GM19324 (cell line): Measurements from ENCODE around the gene MITF.

Experiments
- ATAC-seq: cut with Tn5 transposase; IDR thresholded peaks from one replicate; pipeline ENCODE4 v1.9.1; 2021; ENCODE audit warnings: mild to moderate bottlenecking, moderate library complexity; ENCODE audit not compliant: unreplicated experiment, low FRiP score

MITF gene

DNA sequence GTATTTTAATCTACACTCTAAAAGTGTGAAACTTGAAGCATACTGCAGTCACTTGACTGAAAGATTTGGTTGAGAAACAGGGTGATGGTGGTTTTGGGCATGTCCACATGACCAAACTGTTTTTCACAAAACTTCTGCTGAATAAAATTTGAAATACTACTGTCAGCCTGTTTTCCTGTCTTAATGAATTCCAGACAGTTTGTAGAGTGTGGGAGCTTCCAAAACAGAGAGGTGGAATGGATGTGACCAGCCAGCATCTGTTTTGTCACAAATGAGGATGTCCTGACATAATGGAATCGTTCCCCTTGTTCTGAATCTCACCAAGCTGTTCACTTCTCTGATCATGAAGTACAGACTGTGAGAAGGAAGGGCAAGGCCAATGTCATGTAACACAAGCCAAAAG, 11.8 kb downstream of the MITF start:
- ATAC-seq, result no peak

DNA sequence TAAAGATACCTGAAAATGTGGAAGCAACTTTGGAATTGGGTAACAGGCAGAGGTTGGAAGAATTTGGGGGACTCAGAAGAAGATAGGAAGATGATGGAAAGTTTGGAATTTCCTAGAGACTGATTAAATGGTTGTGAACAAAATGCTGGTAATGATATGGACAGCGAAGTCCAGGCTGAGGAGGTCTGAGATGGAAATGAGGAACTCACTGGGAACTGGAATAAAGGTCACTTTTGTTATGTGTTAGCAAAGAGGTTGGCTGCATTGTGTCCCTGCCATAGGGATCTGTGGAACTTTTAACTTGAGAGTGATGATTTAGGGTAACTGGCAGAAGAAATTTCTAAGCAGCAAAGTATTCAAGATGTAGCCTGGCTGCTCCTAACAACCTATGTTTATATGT, 13.0 kb downstream of the MITF start:
- ATAC-seq, result no peak

DNA sequence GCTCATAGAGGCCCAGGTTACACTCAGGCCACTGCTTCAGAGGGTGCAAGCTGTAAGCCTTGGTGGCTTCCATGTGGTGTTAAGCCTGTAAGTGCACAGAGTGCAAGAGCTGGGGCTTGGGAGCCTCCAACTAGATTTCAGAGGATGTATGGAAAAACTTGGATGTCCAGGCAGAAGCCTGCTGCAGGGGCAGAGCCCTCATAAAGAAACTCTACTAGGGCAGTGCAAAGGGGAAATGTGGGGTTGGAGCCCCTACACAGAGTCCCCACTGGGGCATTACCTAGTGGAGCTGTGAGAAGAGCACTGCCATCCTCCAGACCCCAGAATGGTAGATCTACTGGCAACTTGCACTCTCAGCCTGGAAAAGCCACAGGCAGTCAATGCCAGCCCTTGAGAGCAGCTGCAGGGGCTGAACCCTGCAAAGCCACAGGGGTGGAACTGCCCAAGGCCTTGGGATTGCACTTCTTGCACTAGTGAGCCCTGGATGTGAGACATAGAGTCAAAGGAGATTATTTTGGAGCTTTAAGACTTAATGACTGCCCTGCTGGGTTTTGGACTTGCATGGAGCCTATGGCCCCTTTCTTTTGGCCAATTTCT, 14.0 kb downstream of the MITF start:
- no peak for ATAC-seq

DNA sequence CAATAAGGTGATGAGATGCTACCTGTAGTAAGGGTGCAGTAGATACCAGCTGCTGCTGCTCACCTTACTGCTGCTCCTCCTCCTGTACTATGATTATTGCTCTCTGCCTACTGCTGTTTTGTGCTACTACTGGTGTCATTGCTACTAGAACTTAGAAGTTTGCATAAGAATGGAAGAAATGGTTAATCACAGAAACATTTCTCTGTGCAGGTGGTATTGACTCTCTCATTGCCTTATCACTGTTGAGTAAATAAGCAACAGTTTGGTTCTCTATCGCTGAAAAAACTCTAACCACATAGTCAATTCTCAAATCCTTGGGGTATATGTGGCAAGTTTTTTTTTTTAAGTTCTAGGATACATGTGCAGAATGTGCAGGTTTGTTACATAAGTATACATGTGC, 16.5 kb downstream of the MITF start:
- no peak for ATAC-seq

DNA sequence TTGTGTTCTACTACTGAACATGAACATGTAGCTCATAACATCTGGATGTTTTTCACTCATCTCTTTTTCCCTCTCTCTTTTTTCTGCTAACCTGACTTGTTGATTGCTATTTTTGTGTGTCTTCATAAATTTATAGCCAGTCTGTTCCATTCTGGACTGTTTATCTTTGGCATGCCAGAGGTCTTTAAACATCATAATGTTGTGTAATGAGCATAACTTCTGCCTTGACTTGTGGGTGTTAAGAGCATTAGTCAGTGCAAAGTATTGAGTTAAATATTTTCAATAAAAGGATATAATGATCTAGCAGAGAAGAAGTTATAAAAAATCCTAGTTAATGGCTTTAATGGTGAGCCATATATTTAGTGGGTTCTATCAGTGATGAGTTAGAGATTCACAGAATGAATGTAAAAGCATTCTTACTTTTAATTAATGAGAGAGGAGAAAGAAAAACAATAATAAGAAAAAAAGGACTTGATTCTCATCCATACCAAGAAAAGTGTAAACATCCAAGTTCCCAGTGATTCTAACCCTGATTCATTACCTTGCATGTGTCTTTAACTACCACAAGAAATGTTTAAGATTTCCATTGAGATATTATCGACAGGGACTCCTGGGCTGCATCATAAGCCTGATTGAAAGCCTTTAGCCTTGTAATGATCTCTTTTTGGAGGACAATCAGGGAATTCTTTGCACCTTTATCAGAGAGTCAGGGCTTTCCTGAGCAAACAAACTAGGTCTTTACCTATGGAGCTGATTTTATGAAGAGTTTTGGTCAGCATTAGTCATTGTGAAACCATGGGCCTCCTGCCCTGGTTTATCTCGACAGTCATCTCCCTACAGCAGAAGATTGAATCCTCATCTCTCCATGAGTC, 22.9 kb downstream of the MITF start:
- ATAC-seq, result peak; percentile 50

DNA sequence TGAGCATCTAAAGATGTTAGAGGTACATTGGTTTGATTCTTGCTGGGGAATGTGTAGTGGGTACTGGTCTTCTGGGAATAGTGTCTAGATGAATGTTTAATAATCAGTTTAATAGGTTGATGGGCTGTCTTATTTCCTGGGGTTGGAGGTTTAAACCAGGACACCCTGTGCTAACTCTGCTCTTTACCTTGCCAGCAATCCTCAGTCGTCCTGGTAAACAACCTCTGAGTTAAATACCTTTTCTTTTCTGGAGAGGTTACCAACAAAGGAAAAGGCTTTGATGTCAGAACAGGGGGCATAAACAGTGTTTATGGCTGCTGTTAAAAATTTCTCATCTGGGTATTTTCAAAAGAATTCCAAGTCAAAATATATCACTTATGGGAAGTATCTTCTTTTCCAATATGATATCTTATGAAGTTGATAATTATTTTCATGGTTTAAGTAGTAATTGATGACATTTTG, 23.5 kb downstream of the MITF start:
- no peak for ATAC-seq

DNA sequence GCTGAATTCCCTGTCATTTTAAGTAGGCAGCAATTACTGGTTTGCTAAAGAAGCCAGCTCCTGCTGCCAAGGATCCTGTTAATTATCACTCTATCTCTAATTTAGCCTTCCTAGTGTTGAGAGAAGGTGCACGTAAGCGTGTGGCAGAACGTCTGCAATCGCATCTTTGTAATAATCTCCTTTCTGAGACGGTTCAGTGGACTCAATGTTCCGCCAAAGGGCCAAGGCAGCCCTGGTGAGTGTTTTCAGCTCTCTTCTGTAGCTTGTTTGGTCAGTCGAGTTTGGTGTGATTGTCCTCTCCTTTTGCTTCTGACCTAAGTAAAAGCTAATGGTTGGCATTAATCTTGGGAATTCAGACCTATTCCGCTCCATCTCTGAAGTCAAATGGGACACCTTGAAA, 24.2 kb downstream of the MITF start:
- ATAC-seq, result no peak

DNA sequence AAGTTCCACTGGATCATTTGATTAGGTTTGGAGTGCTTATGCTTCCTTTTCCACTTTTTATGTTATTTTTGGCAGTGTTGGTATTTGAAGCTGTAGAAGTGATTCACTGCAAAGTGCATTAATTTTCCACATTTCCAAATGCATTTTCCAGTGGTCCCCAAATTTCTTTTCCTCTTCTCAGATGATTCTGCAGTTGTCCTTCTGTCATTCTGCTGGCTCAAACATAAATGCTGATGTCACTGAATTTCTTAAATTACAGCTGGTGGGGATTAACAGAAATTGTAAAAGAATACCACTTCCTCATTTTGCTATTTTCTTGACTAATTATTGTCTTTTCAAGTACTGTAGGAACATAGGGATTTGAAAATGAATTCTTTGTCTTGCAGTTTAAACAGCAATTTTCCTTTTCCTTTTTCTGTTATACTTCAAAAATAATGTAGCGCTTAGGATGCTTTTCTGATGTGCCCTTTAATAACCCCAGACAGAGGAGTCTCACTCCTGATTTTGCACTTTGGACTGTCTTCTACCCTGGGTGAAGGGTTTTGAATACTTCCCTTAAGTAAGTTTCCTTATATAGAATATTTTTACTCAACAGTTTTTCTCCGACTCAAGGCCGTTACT, 25.0 kb downstream of the MITF start:
- ATAC-seq, result no peak

DNA sequence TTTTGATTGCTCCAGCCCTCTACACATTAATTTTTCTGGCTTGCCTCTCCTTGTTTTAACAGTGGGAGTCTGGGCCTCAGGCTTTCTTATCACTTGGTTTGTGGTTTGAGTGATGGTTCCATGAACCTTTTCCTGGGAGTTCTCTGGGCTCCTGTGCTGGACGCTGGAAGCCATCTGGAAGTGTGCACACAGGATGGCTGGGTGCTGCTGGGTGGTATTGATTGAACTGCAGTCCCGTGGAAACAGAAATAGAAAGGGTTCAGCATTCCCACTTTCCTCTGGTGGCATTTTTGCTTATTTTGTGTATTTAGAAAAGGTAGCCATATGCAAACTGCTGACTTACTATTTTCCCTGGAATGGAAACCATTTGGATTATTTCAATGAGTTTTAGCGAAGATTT, 25.6 kb downstream of the MITF start:
- no peak for ATAC-seq

DNA sequence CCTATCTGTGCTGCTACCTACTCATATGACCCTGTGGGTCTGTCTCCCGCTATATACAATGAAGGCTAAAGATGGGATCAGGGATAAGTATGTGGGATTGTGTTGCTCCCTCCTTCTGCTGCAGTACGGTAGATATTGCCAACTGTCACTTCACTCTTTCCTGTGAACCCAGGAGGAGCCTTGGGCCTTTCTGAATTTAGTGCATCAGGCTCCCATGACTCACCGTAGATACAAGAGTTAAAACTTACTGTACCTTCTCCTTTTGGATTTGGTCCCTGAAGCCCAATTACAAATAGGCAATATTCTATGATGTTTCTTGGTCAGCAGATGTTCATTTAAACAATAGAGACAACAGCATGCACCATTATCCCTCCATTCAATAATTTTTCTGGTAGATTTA, 27.4 kb downstream of the MITF start:
- ATAC-seq, result no peak

DNA sequence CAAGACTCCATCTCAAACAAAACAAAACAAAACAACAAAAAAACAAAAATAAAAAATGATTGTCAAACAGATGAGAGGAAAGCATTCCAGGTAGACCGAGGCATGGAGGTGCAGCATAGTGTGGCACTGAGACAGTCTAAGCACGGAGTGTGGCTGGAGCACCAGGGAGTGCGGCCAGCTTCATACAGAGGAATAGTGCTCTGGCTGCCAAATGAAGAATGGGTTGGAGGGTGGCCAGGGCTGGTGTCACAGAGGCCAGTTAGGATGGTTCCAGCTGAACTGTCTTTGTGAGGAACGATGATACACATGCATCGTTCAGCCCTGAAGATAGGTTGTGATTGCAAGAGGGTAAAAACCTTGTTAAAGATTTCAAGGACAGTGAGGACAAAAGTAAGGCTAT, 28.3 kb downstream of the MITF start:
- ATAC-seq, result no peak

DNA sequence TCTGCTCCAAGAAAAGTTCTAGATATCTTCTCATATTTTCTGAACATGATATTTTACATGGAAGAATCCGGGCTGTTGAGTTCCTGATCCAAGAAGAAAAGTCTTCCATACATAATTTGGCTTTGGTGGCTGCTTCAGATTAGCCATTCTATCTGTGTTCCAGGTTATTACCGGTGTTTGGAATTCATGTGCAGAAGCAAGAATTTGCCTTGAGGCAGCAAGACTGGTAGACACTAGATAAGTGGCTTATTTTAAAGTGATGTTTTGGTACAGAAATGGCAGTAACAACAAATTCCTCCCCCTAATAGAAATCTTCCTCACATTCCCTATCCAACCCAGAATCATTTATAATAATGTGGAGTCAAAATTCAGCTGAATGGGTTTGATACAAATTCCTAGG, 29.2 kb downstream of the MITF start:
- ATAC-seq, result no peak

DNA sequence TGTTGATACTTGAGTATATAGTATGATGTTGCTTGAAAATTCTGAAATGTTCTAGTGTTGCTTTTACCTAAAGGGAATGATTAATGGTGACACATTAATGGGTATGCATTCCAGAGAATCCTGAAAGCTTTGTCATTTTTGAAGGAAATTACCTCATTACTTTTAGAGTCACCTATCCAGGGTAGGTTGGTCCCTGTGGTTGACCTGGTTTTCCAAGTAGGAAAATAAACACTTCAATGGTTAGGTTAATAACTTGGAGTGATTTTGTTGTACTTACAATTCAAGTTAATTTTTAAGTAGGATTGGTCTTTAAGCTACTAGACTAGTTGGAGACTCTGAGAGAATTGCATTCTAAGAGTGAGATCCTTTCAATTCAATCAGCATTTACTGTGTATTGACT, 31.0 kb downstream of the MITF start:
- ATAC-seq, result no peak

DNA sequence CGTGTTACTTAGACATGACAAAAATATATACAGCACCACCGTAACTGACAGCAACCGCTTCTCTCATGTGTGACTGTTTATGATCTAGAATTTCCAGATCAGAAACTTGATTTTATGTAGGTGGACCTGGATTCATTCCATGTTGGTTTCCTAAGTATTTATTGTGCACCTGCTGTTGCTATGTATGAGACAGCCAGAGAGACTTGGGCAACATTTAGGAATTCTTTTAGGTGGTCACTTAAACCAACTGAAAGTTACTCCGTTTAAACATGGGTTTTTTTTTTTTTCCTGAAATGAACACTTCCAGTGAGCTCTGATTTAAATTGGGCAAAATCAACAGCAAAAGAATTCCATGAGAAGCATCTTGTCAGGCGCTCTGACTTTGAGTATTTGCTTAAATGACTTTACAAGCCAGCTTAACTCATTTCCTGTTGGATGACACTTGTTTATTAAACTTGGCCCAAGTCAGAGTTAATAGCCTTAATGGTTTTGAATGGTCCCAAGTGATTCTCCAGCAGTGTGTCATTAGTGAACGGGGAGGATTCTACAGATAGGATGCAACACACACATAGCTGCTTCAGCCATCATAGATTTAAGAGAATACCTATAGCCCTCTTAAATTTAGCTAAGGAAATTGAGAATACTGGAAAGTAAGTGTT, 31.8 kb downstream of the MITF start:
- ATAC-seq, result no peak

DNA sequence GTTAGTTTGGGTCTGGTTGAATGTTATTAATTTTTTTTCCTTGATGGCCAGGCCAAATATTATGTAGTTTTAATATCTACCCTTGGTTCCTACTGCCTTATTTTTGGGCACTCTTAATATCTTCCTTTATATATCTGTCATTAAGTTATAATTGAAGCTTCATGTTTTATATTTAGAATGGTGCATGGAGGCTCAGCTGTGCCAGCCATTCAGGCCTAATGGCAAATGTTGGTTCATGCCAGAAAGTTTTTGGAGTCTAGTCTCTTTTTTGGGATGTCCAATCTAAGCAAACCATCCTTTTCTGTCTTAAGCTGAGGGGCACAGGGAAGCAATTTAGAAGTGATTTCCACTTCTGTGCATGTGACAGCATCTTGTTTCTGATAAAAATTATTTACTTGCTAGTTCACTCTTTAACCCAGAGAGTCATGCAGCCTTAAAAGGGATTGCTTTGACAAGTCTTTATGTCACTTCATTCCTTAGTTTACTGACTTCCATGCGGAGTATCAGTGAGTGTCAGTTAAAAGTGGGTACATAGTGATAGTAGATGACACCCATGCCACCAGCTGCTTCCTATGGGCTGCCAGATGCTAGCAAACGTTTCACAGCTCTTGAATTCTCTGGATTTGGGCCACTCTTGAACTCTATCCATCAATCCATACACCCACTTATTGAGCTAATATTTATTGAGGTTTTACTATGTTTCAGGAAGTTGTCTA, 33.0 kb downstream of the MITF start:
- no peak for ATAC-seq

DNA sequence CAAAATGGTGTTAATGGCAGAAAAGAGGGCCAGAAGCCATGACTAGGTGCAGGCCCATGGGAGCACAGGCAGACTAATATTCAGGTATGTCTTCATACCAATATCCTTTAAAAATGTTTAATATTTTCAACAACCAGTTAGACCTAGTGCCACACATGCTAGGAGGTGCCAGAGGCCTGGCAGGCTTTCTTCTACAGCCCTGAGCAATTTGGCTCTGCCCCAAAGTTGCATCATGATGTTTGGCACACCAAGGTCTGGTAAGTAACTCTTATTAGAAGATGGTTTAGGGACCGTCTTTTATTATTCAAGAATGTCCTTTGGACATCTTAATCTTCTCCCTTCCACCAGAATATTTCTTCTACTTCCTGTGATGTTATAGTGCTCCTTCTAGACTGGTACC, 34.8 kb downstream of the MITF start:
- ATAC-seq, result no peak

DNA sequence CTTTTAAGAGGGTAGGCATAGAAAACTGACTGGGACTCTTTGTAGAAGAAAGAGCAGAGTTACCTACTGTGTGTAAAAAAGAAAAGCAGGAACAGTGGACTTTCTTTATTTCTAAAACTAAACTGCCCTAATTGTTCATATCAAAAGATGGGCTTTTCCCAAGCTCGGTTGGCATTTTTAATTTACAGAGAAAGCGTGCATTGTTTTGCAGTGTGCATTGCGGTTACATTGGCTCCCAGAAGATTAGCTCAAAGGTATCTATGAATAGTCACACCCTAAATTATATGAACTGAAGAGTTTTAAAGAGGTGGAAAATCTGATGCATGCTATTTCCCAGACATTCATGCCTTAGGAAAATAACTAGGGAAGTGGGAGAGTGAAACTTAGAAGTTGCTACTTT, 36.5 kb downstream of the MITF start:
- ATAC-seq, result no peak

DNA sequence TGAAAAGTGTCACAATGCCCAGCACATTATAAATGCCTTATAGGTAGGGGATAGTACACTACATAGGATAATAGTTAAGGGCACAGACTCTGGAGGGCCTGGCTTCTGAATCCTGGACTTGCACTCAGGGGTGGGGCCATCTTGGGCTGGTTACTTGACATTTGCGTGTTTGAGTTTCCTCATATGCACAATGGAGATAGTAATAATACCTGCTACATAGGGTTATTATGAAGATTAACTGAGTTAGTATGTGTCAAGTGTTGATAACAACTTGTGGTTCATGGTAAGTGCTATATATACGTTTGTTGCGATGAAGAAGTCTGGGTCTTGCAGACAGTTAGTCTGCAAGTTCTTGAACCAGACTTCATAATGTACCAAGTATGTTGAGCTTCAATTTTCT, 37.0 kb downstream of the MITF start:
- no peak for ATAC-seq

DNA sequence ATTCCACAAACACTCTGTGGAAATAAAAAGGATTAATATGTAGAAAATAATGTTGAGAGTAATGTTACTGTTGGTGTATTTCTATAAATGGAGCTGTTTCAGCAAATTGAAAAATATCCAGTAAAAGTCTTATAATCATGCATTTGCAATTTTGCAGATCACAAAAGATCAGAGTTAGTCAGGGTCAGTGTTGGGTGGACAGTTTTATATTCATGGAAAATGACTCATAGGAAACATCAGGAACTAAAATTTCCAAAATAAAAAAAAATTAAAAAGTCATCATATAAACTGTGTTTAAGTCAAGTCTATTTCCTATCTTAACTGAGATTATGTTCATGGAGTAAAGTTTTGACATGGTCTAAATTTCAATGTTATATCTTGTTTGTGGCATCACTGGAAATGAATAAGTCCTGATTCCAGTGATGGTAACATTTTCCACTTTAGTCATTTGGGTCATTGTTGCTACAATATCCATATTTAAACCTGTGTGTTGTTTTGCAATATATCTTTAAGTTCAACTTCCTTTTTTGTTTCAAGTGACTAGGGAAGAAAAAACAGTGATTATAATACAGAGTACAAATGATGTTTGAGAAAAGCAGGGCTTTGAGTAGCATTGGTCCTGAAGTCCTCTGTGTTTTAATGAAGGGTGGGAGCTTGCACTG, 37.8 kb downstream of the MITF start:
- ATAC-seq, result no peak

DNA sequence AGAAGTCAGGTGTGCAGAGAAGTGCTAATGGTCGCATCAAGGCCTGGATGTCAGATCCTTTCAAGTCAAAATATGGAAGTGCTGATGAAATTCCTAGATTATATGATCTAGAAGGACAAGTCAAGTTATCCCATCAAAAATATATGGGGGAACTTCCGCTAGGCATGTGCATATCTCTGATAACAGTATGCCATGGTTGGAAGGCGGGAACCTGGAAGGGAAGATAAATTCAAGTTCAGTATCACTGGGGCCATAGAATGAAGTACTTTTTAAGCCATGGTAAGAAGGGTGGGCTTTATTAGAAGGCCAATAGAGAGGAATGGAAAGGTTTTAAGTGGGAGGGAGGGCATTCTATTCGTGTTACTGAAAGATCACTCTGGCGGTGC, 38.3 kb downstream of the MITF start:
- ATAC-seq, result no peak
